AG09319 (cell line): ENCODE results near the gene DTX3L.

Experiments used
- DNase-seq: peaks from one replicate; pipeline ENCODE4 v3.0.0-alpha.2; 2010; ENCODE audit warnings: low read depth; ENCODE audit errors: extremely low read depth
- TF ChIP-seq, protein P1 (sequence below): IDR thresholded peaks from 2 replicates; pipeline ENCODE4 v1.5.1; 2011; ENCODE audit warnings: low read depth, mild to moderate bottlenecking, inconsistent platforms, low read length, moderate library complexity

DTX3L gene

DNA sequence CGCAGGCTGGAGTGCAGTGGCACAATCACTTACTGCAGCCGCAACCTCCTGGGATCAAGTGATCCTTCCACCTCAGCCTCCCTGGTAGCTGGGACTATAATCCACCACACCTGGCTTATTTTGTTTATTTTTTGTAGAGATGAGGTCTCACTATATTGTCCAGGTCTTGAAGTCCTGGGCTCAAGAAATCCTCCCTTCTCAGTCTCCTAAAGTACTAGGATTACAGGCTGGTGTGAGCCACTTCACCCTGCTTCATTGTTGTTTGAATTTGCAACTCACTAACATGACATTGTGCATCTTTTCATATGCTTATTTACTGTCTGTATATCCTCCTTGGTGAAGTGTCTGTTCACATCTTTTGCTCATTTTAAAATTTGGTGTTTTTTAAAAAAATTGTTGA lies 23.4 kb downstream of the DTX3L start:
- no peak for DNase-seq
- TF ChIP-seq, protein P1, sequence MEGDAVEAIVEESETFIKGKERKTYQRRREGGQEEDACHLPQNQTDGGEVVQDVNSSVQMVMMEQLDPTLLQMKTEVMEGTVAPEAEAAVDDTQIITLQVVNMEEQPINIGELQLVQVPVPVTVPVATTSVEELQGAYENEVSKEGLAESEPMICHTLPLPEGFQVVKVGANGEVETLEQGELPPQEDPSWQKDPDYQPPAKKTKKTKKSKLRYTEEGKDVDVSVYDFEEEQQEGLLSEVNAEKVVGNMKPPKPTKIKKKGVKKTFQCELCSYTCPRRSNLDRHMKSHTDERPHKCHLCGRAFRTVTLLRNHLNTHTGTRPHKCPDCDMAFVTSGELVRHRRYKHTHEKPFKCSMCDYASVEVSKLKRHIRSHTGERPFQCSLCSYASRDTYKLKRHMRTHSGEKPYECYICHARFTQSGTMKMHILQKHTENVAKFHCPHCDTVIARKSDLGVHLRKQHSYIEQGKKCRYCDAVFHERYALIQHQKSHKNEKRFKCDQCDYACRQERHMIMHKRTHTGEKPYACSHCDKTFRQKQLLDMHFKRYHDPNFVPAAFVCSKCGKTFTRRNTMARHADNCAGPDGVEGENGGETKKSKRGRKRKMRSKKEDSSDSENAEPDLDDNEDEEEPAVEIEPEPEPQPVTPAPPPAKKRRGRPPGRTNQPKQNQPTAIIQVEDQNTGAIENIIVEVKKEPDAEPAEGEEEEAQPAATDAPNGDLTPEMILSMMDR = no peak

DNA sequence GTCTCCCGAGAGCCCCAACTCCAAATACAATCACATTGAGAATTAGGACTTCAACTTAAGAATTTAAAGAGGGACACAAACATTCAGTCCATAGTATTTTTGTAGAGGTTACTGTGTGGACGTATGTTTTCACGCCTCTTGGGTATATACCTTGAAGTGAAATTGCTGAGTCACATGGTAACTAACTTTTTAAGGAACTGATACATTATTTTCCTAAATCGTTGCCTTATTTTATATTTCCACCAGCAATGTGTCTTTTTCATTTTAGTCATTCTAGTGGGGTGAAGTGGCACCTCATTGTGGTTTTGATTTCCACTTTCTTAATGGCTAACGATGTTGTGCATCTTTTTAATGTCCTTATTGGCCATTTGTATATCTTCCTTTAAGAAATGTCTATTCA lies 25.2 kb downstream of the DTX3L start:
- TF ChIP-seq, protein P1 = no peak
- no peak for DNase-seq

DNA sequence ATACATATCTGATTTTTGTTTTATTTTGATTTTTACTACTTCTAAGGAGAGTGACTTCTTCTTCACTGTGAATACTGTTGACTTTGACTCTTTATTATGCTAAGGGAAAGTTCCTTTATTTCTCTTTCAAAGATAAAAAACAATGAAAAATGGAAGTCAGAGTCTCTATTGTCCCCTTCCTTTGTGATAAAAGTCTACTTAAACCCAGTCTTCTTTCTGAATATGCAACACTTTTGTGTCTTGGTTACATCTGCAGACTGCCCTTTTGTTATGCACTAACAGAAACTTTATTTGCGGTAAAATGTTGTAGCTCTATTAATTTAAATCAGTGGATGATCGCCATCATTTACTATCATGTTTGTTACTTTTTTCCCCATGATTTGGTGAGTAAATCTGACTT lies 26.5 kb downstream of the DTX3L start:
- no peak for DNase-seq
- TF ChIP-seq, protein P1 = no peak

DNA sequence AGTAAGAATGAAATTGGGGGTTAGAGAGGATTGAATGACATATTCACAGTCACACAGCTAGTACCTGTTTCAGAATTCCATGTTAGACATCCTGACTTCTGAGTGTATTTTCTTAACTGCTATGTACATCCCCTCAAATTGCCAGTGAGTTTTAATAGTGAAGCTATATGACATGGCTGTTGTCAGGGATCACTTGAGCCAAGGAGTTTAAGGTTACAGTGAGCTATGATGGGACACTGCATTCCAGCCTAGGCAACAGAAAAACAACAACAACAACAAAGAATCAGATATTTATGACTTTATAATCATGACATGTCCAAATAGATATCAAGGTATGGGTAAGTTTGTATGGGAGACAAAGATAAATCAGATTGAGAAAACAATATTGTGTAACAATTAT lies 29.9 kb downstream of the DTX3L start:
- DNase-seq = no peak
- TF ChIP-seq, protein P1 = no peak

DNA sequence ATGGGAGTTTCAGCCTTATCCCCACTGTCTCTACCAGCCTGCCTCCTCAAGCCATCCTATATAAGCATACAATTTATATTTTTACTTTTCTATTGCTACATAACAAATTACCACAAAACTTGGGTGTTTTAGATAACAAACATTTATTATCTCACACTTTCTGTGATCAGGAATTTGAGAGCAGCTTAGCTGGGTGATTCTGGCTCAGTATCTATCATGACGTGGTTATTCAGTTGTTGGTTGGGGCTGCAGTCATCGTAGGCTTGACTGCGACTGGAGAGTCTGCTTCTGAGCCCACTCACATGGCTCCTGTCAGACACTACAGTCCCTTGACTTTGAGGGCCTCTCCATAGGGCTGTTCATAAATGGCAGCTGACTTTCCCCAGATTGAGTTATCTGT lies 34.0 kb downstream of the DTX3L start:
- TF ChIP-seq, protein P1 = no peak
- DNase-seq = no peak

DNA sequence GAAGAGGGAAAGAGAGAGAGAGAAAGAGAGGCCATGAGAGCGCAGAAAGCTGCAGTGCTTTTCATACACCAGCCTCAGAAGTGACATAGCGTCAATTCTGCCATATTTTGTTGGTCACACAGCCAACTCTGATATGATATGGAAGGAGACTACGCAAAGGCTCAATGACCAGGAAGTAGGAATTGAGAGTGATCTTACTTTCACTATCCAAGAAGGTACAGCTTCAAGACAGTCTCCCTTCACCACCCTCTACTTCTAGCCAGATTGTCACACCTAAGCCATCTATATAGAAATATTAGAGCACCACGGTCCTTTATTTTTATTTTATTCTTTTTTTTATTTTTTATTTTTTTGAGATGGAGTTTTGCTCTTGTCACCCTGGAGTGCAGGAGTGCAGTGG lies 34.4 kb downstream of the DTX3L start:
- TF ChIP-seq, protein P1 = no peak
- no peak for DNase-seq

DNA sequence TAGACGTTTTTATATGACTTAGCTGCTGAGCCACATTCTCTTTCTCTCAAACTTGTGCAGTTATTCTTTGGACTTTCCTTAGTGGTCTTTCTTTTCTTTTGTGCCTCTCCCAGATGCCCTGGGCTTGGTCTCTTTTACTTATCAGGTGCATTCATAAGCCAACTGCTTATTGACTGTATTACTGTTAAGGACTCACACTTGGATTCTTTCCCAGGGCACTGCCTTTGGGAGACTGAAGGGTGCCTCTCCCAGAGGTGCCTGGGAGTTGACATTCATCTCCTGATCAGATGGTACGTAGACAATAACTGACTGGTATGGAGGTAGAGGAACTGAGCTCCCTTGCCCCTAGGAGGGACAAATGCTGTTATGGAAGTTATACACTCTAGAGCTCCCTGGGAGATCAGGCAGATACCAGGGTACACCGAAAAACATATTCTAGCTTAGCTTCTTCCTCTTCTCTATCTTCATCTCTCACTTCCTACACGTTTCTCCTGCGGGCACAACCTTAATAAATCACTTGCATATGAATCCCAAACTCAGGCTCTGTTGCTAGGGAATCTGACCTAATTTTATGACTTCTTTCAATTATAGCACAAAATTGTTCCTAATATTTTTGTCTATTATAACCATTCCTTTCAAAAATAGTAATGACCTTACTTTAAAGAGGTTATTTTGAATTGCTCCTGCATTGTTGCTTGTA lies 38.0 kb downstream of the DTX3L start:
- TF ChIP-seq, protein P1 = no peak

More for the DNA sequence above, 38.0 kb downstream of the DTX3L start:
- no peak for DNase-seq
